HCT116 (cell line): ENCODE results near the gene KCND1. TPM values are rescaled to one million over a fixed set of nuclear protein-coding genes. Genes with fewer than 3 reads are reported as not detected.

Experiments
- ATAC-seq: fragments of 200-7000 bp; cut with Tn5 transposase; 2 replicates; pipeline ENCODE4 v1.9.1; 2020; ENCODE audit warnings: mild to moderate bottlenecking, moderate library complexity
- BruUV-seq: library from RNA; stranded (reverse); fragments of 400-500 nt; replicated peaks from 2 replicates; lab custom pipeline; 2021; lab: Mats Ljungman, UMichigan
- CTCF ChIA-PET: fragments of 300-600 bp; sonication (Branson Sonifier 250); formaldehyde crosslinking; loops from one replicate; lab custom pipeline; 2021; ENCODE audit warnings: antibody characterized with exemption; lab: Charles Lee
- POLR2A ChIA-PET: fragments of 300-600, 350-600 bp; sonication (Branson Sonifier 250); formaldehyde crosslinking; loops from one replicate; lab custom pipeline; 2021; ENCODE audit warnings: antibody characterized with exemption; lab: Charles Lee
- RAD21 ChIA-PET, 2 experiments: fragments of 300-600 bp; sonication (Branson Sonifier 250); formaldehyde crosslinking; loops; one replicate each; lab custom pipeline; 2023; ENCODE audit warnings: low total read pairs in 2 of 2; ENCODE audit not compliant: uncharacterized antibody in 2 of 2, unreplicated experiment in 2 of 2, low non-redundant PET in 1 of 2; lab: Charles Lee
- DNase-seq: peaks from one replicate; pipeline ENCODE4 v3.0.0-alpha.2; 2010; ENCODE audit warnings: low read depth, low spot score
- H2AFZ ChIP-seq: fragments of 200-600 bp; shearing (Covaris generic), sonication (generic); 2 replicates; pipeline ENCODE4 v1.6.1; 2017; ENCODE audit warnings: low read depth, mixed run types, mixed read lengths, antibody characterized with exemption, low read length; ENCODE audit not compliant: poor library complexity, severe bottlenecking
- H3K27ac ChIP-seq: 2 replicates; pipeline ENCODE4 v1.5.1; 2012; ENCODE audit warnings: low read depth, low read length
- H3K27me3 ChIP-seq: fragments of 200-600 bp; sonication (generic); 2 replicates; pipeline ENCODE4 v1.6.1; 2016; ENCODE audit warnings: mixed run types, low read length, mixed read lengths; ENCODE audit not compliant: insufficient read depth
- H3K36me3 ChIP-seq, 2 experiments: fragments of 200-500 bp in 1 of 2; fragments of 200-600 bp in 1 of 2; sonication (Bioruptor generic) in 1 of 2; sonication (generic) in 1 of 2; 2 replicates each; pipeline versions ENCODE4 v1.5.1 to v1.6.1; 2014 to 2016; ENCODE audit warnings: low read length in 2 of 2, inconsistent platforms in 1 of 2, mixed read lengths in 1 of 2, mixed run types in 1 of 2; ENCODE audit not compliant: insufficient read depth in 2 of 2, control insufficient read depth in 1 of 2
- H3K4me1 ChIP-seq, 2 experiments: fragments of 200-600 bp in 1 of 2; sonication (generic) in 1 of 2; 2 replicates each; pipeline versions ENCODE4 v1.5.1 to v1.6.1; 2012 to 2017; ENCODE audit warnings: low read length in 2 of 2, inconsistent platforms in 1 of 2, mild to moderate bottlenecking in 1 of 2, mixed read lengths in 1 of 2, mixed run types in 1 of 2, moderate library complexity in 1 of 2; ENCODE audit not compliant: insufficient read depth in 2 of 2, control insufficient read depth in 1 of 2
- H3K4me2 ChIP-seq: fragments of 200-600 bp; sonication (generic); 2 replicates; pipeline ENCODE4 v1.6.1; 2017; ENCODE audit warnings: mixed run types, low read length, mixed read lengths
- H3K4me3 ChIP-seq, 2 experiments: fragments of 200-600 bp in 1 of 2; sonication (generic) in 1 of 2; replicated peaks in 1 of 2; 2 replicates each; pipeline ENCODE4 v1.5.1; 2011 to 2016; ENCODE audit warnings: low read length in 2 of 2, control low read depth in 1 of 2, low read depth in 1 of 2, mild to moderate bottlenecking in 1 of 2, mixed read lengths in 1 of 2, mixed run types in 1 of 2
- H3K79me2 ChIP-seq: fragments of 200-600 bp; sonication (generic); 2 replicates; pipeline ENCODE4 v1.6.1; 2017; ENCODE audit warnings: mild to moderate bottlenecking, mixed run types, low read length, moderate library complexity, mixed read lengths; ENCODE audit not compliant: insufficient read depth
- H3K9ac ChIP-seq: fragments of 200-600 bp; sonication (generic); 2 replicates; pipeline ENCODE4 v1.6.1; 2016; ENCODE audit warnings: low read length, mixed read lengths
- H3K9me2 ChIP-seq: fragments of 200-600 bp; sonication (generic), shearing (Covaris generic); 2 replicates; pipeline ENCODE4 v1.6.1; 2017; ENCODE audit warnings: mixed run types, mild to moderate bottlenecking, moderate library complexity; ENCODE audit not compliant: insufficient read depth
- H3K9me3 ChIP-seq, 2 experiments: fragments of 200-500 bp in 1 of 2; fragments of 200-600 bp in 1 of 2; sonication (Bioruptor generic) in 1 of 2; sonication (generic) in 1 of 2; 2 replicates each; pipeline ENCODE4 v1.6.1; 2014 to 2017; ENCODE audit warnings: low read length in 2 of 2, mixed read lengths in 2 of 2, inconsistent platforms in 1 of 2, low read depth in 1 of 2, mild to moderate bottlenecking in 1 of 2, mixed run types in 1 of 2, moderate library complexity in 1 of 2; ENCODE audit not compliant: control insufficient read depth in 1 of 2, insufficient read depth in 1 of 2
- H4K20me1 ChIP-seq: fragments of 200-600 bp; sonication (generic), shearing (Covaris generic); 2 replicates; pipeline ENCODE4 v1.6.1; 2017; ENCODE audit warnings: mixed run types, mild to moderate bottlenecking, moderate library complexity; ENCODE audit not compliant: insufficient read depth
- CEBPB ChIP-seq: IDR thresholded peaks from 2 replicates; pipeline ENCODE4 v1.6.1; 2012; ENCODE audit warnings: low read depth
- ELF1 ChIP-seq: IDR thresholded peaks from 2 replicates; pipeline ENCODE4 v1.6.1; 2012; ENCODE audit warnings: low read depth, borderline replicate concordance
- EZH2phosphoT487 ChIP-seq: fragments of 200-600 bp; IDR thresholded peaks from 2 replicates; pipeline ENCODE4 v1.6.1; 2018; ENCODE audit warnings: antibody characterized with exemption, borderline replicate concordance
- FOSL1 ChIP-seq: IDR thresholded peaks from 2 replicates; pipeline ENCODE4 v1.6.1; 2012; ENCODE audit warnings: low read depth
- POLR2A ChIP-seq: IDR thresholded peaks from 2 replicates; pipeline ENCODE4 v1.7.0; 2011; ENCODE audit warnings: borderline replicate concordance; ENCODE audit not compliant: insufficient read depth, insufficient read length; ENCODE audit errors: extremely low read depth
- RAD21 ChIP-seq: IDR thresholded peaks from 2 replicates; pipeline ENCODE4 v1.6.1; 2012; ENCODE audit warnings: low read depth, mild to moderate bottlenecking
- SP1 ChIP-seq: IDR thresholded peaks from 2 replicates; pipeline ENCODE4 v1.6.1; 2012; ENCODE audit warnings: low read depth
- TCF7L2 ChIP-seq: IDR thresholded peaks from 2 replicates; pipeline ENCODE4 v1.7.0; 2011; ENCODE audit warnings: borderline replicate concordance, inconsistent platforms; ENCODE audit not compliant: insufficient read depth, insufficient read length; ENCODE audit errors: extremely low read depth
- ZFX ChIP-seq: fragments of 450-650 bp; IDR thresholded peaks from 2 replicates; pipeline ENCODE4 v1.6.1; 2017
- intact Hi-C: fragments of 100-400 bp; cut with micrococcal nuclease; formaldehyde crosslinking; loops from 2 replicates; pipeline ENCODE4 v1.10.0; 2022
- total RNA-seq: library from RNA; stranded (reverse); gene quantifications from one replicate; pipeline ENCODE4 v1.2.1, GENCODE V29; 2021; ENCODE audit not compliant: unreplicated experiment
- TF ChIP-seq, protein P1 (sequence below): IDR thresholded peaks from 2 replicates; pipeline ENCODE4 v1.6.1; 2011; ENCODE audit warnings: mild to moderate bottlenecking, low read length, moderate library complexity; ENCODE audit not compliant: insufficient replicate concordance; ENCODE audit errors: extremely low read depth
- TF ChIP-seq, protein P2 (sequence below): IDR thresholded peaks from 2 replicates; pipeline ENCODE4 v1.6.1; 2012
- TF ChIP-seq, protein P3 (sequence below): IDR thresholded peaks from 2 replicates; pipeline ENCODE4 v1.6.1; 2012; ENCODE audit warnings: low read depth

KCND1 gene
- total RNA-seq, 1 experiment from 2014 or later: 5.5 TPM

DNA sequence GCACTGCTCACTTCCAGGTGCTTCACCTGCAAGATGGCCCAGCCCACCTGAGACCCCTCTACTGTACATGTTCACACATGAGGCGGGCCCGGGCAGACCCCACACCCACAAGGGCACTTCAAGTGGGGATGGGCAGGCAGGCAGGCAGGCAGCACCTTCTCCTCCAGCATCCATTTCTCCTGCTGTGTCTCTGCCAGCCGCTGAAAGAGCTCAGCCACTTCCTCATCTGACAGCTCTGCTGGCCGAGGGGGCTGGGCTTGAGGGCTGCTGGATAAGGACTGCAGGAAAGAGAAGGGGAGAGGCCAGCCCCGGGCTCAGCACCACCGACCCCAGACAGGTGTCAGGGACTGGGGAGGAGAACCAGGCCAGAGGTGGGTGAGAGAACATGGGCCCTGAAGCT is 4.4 kb upstream of the KCND1 start:
- RAD21 ChIA-PET: no interaction called here
- H3K9me3 ChIP-seq: no peaks in the 10 kb centered on the region
- H3K4me2 ChIP-seq: no peak overlapping the region
- H3K27me3 ChIP-seq: no peaks in the 10 kb centered on the region
- H2AFZ ChIP-seq: no peak overlapping the region
- no peaks in the 10 kb centered on the region for H3K79me2 ChIP-seq
- H3K4me3 ChIP-seq: no peak overlapping the region
- DNase-seq (no peak), ATAC-seq (no peak)
- H4K20me1 ChIP-seq: no peaks in the 10 kb centered on the region
- CTCF ChIA-PET: no interaction called here
- BruUV-seq: no TSS peak
- TF ChIP-seq, protein P1, sequence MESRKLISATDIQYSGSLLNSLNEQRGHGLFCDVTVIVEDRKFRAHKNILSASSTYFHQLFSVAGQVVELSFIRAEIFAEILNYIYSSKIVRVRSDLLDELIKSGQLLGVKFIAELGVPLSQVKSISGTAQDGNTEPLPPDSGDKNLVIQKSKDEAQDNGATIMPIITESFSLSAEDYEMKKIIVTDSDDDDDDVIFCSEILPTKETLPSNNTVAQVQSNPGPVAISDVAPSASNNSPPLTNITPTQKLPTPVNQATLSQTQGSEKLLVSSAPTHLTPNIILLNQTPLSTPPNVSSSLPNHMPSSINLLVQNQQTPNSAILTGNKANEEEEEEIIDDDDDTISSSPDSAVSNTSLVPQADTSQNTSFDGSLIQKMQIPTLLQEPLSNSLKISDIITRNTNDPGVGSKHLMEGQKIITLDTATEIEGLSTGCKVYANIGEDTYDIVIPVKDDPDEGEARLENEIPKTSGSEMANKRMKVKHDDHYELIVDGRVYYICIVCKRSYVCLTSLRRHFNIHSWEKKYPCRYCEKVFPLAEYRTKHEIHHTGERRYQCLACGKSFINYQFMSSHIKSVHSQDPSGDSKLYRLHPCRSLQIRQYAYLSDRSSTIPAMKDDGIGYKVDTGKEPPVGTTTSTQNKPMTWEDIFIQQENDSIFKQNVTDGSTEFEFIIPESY: no peak
- TF ChIP-seq ZFX (no peak), FOSL1 (no peak), ELF1 (no peak), SP1 (no peak), TCF7L2 (no peak), RAD21 (no peak), EZH2phosphoT487 (no peak), CEBPB (no peak), POLR2A (no peak)
- TF ChIP-seq, protein P2, sequence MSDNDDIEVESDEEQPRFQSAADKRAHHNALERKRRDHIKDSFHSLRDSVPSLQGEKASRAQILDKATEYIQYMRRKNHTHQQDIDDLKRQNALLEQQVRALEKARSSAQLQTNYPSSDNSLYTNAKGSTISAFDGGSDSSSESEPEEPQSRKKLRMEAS: no peak
- TF ChIP-seq, protein P3, sequence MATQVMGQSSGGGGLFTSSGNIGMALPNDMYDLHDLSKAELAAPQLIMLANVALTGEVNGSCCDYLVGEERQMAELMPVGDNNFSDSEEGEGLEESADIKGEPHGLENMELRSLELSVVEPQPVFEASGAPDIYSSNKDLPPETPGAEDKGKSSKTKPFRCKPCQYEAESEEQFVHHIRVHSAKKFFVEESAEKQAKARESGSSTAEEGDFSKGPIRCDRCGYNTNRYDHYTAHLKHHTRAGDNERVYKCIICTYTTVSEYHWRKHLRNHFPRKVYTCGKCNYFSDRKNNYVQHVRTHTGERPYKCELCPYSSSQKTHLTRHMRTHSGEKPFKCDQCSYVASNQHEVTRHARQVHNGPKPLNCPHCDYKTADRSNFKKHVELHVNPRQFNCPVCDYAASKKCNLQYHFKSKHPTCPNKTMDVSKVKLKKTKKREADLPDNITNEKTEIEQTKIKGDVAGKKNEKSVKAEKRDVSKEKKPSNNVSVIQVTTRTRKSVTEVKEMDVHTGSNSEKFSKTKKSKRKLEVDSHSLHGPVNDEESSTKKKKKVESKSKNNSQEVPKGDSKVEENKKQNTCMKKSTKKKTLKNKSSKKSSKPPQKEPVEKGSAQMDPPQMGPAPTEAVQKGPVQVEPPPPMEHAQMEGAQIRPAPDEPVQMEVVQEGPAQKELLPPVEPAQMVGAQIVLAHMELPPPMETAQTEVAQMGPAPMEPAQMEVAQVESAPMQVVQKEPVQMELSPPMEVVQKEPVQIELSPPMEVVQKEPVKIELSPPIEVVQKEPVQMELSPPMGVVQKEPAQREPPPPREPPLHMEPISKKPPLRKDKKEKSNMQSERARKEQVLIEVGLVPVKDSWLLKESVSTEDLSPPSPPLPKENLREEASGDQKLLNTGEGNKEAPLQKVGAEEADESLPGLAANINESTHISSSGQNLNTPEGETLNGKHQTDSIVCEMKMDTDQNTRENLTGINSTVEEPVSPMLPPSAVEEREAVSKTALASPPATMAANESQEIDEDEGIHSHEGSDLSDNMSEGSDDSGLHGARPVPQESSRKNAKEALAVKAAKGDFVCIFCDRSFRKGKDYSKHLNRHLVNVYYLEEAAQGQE: no peak
- no peaks in the 10 kb centered on the region for H3K9me2 ChIP-seq
- H3K36me3 ChIP-seq: peaks cover 0 to 2% of the 10 kb centered on the region in 2 experiments; a peak in 1 of 4 replicates
- intact Hi-C loops: no loop called here
- no peaks in the 10 kb centered on the region for H3K4me1 ChIP-seq
- no peak overlapping the region for H3K27ac ChIP-seq
- POLR2A ChIA-PET: no interaction called here
- H3K9ac ChIP-seq: no peak overlapping the region
